ENCODE measurements around the gene INHBB.
A peak's percentile ranks its signal among the peaks of the same experiment; 100 is the strongest.
"Not testable (repeated sequence)": the region's sequence is repeated elsewhere in the genome, so short reads cannot be mapped to it uniquely, and the experiment has no call there.

Gene INHBB

DNA sequence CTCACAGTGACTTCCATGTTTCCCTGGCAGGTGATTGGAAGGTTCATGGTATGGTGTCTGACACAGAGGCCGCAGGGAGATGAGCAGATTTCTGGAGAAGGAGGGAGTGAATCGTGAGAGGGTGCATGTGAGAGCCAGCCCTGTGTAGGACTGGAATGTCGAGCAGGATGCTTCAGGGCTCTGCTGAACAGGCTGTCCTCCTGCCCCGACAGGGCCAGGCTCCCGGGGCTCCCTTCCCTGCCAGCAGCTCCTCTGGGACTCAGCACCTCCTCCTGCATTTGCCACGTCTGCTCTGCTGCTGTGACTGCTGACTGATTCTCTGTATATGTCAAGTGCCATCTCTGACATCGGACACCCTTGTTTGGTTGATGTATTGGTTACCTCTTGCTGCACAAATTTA is 38.5 kb upstream of the INHBB start:
- DNase-seq (ENCODE audit: low read depth, low spot score): no peak
- no CpG with 5 or more reads among the region's 7 CpGs for WGBS (ENCODE audit: insufficient coverage, insufficient read length)
- Histone ChIP-seq H3K4me1 (ENCODE audit: control insufficient read depth, insufficient read depth, low read length) (0 out of 2 replicates have a peak, but pooled peaks cover 1% of the 10 kb centered on the region), H3K9me3 (ENCODE audit: control insufficient read depth, insufficient read depth, low read length) (no peaks in the 10 kb centered on the region), H3K27me3 (ENCODE audit: control insufficient read depth, insufficient read depth, low read length) (peaks cover 2% of the 10 kb centered on the region; the same call in 1 of the 2 replicates), H3K4me3 (ENCODE audit: low read length) (no peak overlapping the region), H3K27ac (ENCODE audit: low read length) (no peak overlapping the region), H3K36me3 (ENCODE audit: control insufficient read depth, insufficient read depth, low read length) (no peaks in the 10 kb centered on the region)

DNA sequence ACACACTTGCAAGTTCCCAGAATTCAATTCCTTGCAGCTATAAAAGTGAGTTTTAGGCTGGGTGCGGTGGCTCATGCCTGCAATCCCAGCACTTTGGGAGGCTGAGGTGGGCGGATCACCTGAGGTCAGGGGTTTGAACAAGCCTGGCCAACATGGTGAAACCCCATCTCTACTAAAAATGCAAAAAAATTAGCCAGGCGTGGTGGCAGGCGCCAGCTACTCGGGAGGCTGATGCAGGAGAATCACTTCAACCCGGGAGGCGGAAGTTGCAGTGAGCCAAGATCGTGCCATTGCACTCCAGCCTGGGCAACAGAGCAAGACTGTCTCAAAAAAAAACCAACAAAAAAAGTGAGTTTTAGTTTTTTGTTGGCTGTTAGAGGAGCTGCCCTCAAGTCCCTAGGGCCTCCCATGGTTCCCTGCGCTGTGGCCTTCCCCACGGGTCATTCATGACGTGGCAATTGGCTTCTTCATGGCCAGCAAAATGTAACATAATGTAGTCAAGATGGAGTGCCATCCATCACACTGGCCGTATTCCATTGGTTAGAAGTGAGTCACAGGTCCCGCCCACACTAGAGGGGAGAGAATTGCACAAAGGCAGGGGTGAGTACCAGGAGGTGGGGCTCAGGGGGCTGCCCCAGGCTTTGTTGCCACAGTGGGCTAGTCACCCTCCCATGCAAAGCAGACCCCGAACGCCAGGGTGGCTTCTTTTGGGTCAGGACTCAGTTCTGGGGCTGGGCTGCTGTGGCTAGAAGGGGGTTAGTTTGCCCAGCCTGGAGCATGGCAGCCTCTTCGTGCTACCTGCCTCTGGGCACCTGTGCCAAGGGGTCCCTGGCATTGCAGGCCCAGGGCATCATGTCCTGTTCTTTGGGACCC is 37.7 kb upstream of the INHBB start:
- WGBS (ENCODE audit: insufficient coverage, insufficient read length): no CpG with 5 or more reads among the region's 16 CpGs
- no peaks in the 10 kb centered on the region for H3K36me3 ChIP-seq (ENCODE audit: control insufficient read depth, insufficient read depth, low read length)
- H3K27me3 ChIP-seq (ENCODE audit: control insufficient read depth, insufficient read depth, low read length): peaks cover 2% of the 10 kb centered on the region; the same call in 1 of the 2 replicates
- peaks cover 3% of the 10 kb centered on the region; the same call in 1 of the 2 replicates for H3K4me1 ChIP-seq (ENCODE audit: control insufficient read depth, insufficient read depth, low read length)
- no peaks in the 10 kb centered on the region for H3K9me3 ChIP-seq (ENCODE audit: control insufficient read depth, insufficient read depth, low read length)
- no peak overlapping the region for H3K27ac ChIP-seq (ENCODE audit: low read length)
- no peak overlapping the region for H3K4me3 ChIP-seq (ENCODE audit: low read length)
- no peak for DNase-seq (ENCODE audit: low read depth, low spot score)

DNA sequence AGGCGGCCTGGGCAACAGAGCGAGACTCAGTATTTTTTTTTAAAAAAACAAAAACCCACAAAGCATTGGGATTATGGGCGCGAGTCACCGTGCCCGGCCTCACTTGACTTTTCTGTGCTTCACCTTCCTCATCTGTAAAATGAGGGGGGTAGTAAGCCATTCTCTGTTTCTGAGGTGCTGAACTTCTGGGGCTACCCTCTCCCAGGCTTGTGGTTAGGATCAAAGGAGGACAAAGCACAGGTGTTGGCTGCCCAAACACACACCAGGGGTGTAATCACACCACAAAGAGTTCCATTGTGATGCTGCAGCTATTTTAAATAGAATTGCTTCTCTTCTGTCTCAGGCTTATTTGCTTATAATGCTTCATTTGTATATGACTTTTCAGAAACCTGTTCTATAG is 35.8 kb upstream of the INHBB start:
- DNase-seq (ENCODE audit: low read depth, low spot score): no peak
- Histone ChIP-seq H3K4me3 (ENCODE audit: low read length) (no peak overlapping the region), H3K9me3 (ENCODE audit: control insufficient read depth, insufficient read depth, low read length) (no peaks in the 10 kb centered on the region), H3K36me3 (ENCODE audit: control insufficient read depth, insufficient read depth, low read length) (no peaks in the 10 kb centered on the region), H3K27ac (ENCODE audit: low read length) (no peak overlapping the region), H3K27me3 (ENCODE audit: control insufficient read depth, insufficient read depth, low read length) (peaks cover 6% of the 10 kb centered on the region; the same call in 1 of the 2 replicates), H3K4me1 (ENCODE audit: control insufficient read depth, insufficient read depth, low read length) (peaks cover 3% of the 10 kb centered on the region; the same call in 1 of the 2 replicates)
- WGBS (ENCODE audit: insufficient coverage, insufficient read length): no CpG with 5 or more reads among the region's 6 CpGs

DNA sequence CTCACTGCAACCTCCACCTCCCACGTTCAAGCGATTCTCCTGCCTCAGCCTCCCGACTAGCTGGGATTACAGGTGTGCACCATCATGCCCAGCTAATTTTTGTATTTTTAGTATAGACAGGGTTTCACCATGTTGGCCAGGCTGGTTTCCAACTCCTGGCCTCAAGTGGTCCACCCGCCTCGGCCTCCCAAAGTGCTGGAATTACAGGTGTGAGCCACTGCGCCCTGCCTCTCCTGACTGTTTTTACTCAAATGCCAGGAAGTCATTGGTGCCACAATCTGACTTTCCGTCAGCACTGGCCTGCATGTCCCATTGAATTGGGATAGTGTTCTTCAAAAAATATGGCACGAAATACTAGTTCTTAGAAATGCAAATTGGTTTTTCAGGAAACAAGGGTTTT is 35.1 kb upstream of the INHBB start:
- H3K4me3 ChIP-seq (ENCODE audit: low read length); H3K27me3 ChIP-seq (ENCODE audit: control insufficient read depth, insufficient read depth, low read length); H3K27ac ChIP-seq (ENCODE audit: low read length); H3K9me3 ChIP-seq (ENCODE audit: control insufficient read depth, insufficient read depth, low read length); DNase-seq (ENCODE audit: low read depth, low spot score); H3K4me1 ChIP-seq (ENCODE audit: control insufficient read depth, insufficient read depth, low read length); H3K36me3 ChIP-seq (ENCODE audit: control insufficient read depth, insufficient read depth, low read length): not testable (repeated sequence)
- WGBS (ENCODE audit: insufficient coverage, insufficient read length): no CpG with 5 or more reads among the region's 8 CpGs

DNA sequence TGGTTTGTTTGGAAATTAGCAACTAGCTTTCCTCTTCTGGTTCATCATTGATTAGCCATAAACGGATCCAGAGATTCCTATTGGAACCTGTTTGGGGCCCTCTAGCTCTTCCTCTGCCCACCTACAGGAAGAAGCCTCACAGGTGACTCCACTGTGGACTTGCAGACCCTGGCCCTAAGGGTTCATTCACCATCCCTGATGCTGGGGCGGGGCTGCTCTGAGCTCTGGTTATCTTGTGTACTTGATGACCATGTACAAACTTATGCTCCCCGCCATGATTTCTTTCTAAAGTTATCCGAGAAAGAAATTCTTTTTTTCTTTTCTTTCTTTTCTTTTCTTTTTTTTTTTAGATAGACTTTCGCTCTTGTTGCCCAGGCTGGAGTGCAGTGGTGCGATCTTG is 33.9 kb upstream of the INHBB start:
- whole genome bisulfite sequencing (ENCODE audit: insufficient coverage, insufficient read length): no CpG with 5 or more reads among the region's 6 CpGs
- H3K4me3 ChIP-seq (ENCODE audit: low read length): no peak overlapping the region
- no peaks in the 10 kb centered on the region for H3K36me3 ChIP-seq (ENCODE audit: control insufficient read depth, insufficient read depth, low read length)
- peaks cover 6% of the 10 kb centered on the region for H3K4me1 ChIP-seq (ENCODE audit: control insufficient read depth, insufficient read depth, low read length)
- H3K27me3 ChIP-seq (ENCODE audit: control insufficient read depth, insufficient read depth, low read length): peaks cover 6% of the 10 kb centered on the region; the same call in 1 of the 2 replicates
- H3K9me3 ChIP-seq (ENCODE audit: control insufficient read depth, insufficient read depth, low read length): no peaks in the 10 kb centered on the region
- no peak for DNase-seq (ENCODE audit: low read depth, low spot score)
- H3K27ac ChIP-seq (ENCODE audit: low read length): no peak overlapping the region

DNA sequence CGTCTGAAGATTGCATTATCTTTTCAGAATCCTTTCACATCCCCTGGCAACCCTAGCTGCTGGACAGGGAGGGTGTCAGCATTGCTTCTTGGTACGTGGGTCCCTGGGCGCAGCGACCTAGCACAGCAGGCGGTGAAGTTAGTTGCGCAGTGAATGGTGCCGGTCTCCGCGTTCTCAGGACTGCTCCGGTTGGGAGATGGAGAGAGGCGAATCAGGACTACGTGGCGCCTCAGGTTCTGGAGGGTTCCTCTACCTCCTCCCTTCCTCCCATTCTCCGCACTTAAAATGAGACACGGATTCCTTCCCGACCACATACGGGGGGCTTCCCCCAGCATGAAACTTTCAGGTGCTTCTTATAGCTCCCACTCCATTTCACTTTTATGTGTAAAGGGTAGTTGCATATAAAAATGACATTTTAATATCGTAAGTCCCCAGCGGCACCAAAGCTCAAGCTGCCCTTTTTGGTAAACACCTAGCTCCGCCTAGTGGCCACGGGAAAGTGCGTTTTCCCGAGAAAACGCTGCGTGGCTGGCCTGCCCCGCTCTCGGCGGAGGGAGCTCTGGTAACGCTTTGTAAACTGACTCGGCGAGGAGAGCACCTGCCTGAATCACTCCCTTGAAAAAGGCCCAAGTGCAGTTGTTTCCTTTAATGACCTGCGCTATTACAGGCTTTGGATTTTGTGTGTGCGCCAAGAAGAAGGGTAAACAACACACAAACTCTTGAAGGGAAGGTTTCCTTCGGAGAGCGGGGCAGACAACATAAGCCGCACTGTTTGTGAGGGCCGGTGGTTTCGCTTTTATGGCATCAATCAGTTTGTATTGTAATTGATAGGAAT is 32.9 kb upstream of the INHBB start:
- WGBS (ENCODE audit: insufficient coverage, insufficient read length): no CpG with 5 or more reads among the region's 38 CpGs
- DNase-seq (ENCODE audit: low read depth, low spot score): peak; percentile 47
- Histone ChIP-seq H3K4me1 (ENCODE audit: control insufficient read depth, insufficient read depth, low read length) (peaks cover 6% of the 10 kb centered on the region), H3K9me3 (ENCODE audit: control insufficient read depth, insufficient read depth, low read length) (no peaks in the 10 kb centered on the region), H3K27ac (ENCODE audit: low read length) (no peak overlapping the region), H3K4me3 (ENCODE audit: low read length) (peak overlapping the region; percentile 7; the same call in 1 of the 2 replicates), H3K27me3 (ENCODE audit: control insufficient read depth, insufficient read depth, low read length) (peaks cover 6% of the 10 kb centered on the region; the same call in 1 of the 2 replicates), H3K36me3 (ENCODE audit: control insufficient read depth, insufficient read depth, low read length) (no peaks in the 10 kb centered on the region)

DNA sequence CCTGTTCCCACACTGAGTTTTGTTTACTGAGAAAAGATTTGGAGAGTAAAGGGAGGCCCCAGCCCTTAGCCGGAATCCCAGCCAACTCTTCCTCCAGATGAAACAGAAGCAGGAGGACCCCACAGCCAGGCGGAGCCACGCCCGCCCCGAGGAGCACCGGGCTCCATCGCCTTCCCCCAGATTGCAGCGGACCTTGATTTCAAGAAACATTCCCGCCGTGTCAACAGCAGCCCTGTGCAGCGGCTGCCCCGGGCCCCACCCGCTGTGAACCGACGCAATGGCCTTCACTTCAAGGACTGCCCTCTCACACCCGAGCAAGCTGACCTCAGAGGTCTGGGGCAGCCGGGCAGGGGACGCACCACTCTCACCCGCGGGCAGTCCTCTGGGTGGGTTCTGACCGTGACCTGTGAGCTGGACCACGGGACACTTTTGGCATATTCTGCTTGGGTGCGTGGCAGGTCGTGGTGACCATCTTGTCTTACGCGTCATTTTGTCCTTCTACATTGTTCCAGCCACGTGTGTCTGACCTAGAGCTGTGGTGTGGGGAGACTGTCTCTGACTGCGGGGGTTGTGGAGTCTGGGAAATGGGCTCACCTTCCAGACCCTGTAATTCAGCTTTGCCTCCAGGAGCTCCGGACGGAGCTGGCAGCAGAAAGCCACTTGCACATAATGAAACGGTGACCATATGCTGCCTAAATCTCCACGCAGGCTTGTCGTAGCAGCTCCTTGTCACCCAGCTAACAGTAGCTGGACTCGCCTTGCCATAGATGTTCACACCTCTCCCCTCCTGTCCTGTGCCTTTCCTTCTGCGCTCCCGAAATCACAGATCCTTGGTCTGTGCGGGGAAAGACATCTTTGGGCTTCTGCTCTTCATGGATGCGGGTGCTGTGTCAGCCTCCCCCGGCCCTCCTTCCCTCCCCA is 32.0 kb upstream of the INHBB start:
- H3K9me3 ChIP-seq (ENCODE audit: control insufficient read depth, insufficient read depth, low read length): no peaks in the 10 kb centered on the region
- WGBS (ENCODE audit: insufficient coverage, insufficient read length): no CpG with 5 or more reads among the region's 39 CpGs
- DNase-seq (ENCODE audit: low read depth, low spot score): no peak
- H3K4me3 ChIP-seq (ENCODE audit: low read length): no peak overlapping the region
- peaks cover 6% of the 10 kb centered on the region; the same call in 1 of the 2 replicates for H3K27me3 ChIP-seq (ENCODE audit: control insufficient read depth, insufficient read depth, low read length)
- H3K36me3 ChIP-seq (ENCODE audit: control insufficient read depth, insufficient read depth, low read length): no peaks in the 10 kb centered on the region
- peaks cover 6% of the 10 kb centered on the region for H3K4me1 ChIP-seq (ENCODE audit: control insufficient read depth, insufficient read depth, low read length)
- H3K27ac ChIP-seq (ENCODE audit: low read length): no peak overlapping the region

DNA sequence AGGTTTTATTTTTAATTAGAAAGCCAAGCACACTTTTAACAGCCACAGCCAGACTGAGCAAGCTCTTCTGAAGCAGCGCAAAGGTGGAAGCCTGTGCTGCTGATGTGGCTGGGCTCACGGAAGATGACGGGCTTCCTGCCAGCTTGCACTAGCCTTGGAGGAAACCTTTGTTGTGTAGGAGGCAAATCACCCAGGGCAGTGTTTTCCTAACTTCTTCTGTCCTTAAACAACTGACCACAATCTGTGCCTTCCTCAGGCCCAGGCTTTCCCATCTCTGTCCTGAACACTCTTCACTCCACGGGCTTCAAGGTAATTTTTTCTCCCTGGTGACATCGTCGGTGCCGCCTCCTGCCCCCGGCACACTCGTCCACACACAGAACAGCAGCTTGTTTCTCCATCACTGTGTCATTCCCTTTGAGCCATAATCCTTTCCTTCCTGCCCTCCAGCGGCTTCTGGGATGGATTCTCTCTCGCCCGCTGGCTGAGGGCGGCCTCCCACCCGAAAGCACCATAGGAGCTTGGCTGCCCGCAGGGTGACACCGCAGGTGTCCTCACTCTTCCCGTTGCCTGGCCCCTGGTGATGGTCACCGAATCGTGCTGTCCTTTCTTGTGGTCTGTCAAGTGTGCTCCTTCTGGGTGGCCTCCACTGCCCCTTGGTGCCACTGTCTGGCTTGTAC is 31.1 kb upstream of the INHBB start:
- Histone ChIP-seq H3K4me3 (ENCODE audit: low read length) (no peak overlapping the region), H3K27ac (ENCODE audit: low read length) (no peak overlapping the region), H3K4me1 (ENCODE audit: control insufficient read depth, insufficient read depth, low read length) (peaks cover 6% of the 10 kb centered on the region), H3K9me3 (ENCODE audit: control insufficient read depth, insufficient read depth, low read length) (no peaks in the 10 kb centered on the region), H3K27me3 (ENCODE audit: control insufficient read depth, insufficient read depth, low read length) (peaks cover 6% of the 10 kb centered on the region; the same call in 1 of the 2 replicates), H3K36me3 (ENCODE audit: control insufficient read depth, insufficient read depth, low read length) (no peaks in the 10 kb centered on the region)
- no CpG with 5 or more reads among the region's 19 CpGs for WGBS (ENCODE audit: insufficient coverage, insufficient read length)
- DNase-seq (ENCODE audit: low read depth, low spot score): no peak

DNA sequence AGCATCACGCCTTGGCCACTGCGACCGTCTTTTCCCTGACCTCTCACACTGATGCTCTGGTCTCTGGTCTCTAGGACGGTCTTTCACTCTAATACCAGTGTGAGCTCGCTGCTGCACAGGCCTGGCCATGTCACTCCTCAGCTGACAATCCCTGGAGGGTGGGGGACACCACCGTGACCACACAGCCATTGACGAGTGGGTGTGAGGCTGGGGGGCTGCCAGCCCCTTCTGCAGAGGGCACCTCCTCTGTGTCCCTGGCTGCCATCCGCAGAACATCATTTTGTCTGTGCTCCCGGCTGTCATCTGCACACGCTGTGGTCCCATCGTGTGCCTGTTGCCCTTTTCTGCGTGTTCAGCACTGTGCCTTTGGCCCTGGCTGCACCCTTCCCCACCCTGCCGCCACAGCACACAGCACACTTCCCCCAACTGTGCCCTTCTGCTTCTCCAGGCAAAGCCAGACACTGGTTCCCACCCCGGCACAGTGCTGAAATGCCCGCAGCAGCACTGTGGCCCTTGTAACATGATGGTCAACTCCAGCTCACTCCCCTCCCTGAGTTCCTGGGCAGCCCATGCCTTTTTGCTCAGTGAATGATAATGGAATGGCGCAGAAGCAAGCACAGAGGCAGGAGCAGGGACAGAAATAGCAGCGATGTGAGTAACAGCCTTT is 30.4 kb upstream of the INHBB start:
- no CpG with 5 or more reads among the region's 17 CpGs for WGBS (ENCODE audit: insufficient coverage, insufficient read length)
- Histone ChIP-seq H3K9me3 (ENCODE audit: control insufficient read depth, insufficient read depth, low read length) (no peaks in the 10 kb centered on the region), H3K27me3 (ENCODE audit: control insufficient read depth, insufficient read depth, low read length) (peaks cover 5% of the 10 kb centered on the region; the same call in 1 of the 2 replicates), H3K27ac (ENCODE audit: low read length) (no peak overlapping the region), H3K36me3 (ENCODE audit: control insufficient read depth, insufficient read depth, low read length) (no peaks in the 10 kb centered on the region), H3K4me3 (ENCODE audit: low read length) (no peak overlapping the region), H3K4me1 (ENCODE audit: control insufficient read depth, insufficient read depth, low read length) (peaks cover 5% of the 10 kb centered on the region)
- no peak for DNase-seq (ENCODE audit: low read depth, low spot score)

All from iPS DF 6.9 (cell line).